GM06990 (cell line): ENCODE data around the gene PIEZO1.

Source experiments
- DNase-seq: peaks from one replicate; pipeline ENCODE4 v3.0.0-alpha.2; 2011; ENCODE audit not compliant: insufficient read length; ENCODE audit errors: extremely low read depth
- H3K27me3 ChIP-seq: replicated peaks from 2 replicates; pipeline ENCODE4 v1.6.0; 2011; ENCODE audit warnings: low read length; ENCODE audit not compliant: control insufficient read depth, insufficient read depth
- H3K36me3 ChIP-seq: 2 replicates; pipeline ENCODE4 v1.5.1; 2011; ENCODE audit warnings: low read length; ENCODE audit not compliant: control insufficient read depth, insufficient read depth
- H3K4me3 ChIP-seq: replicated peaks from 2 replicates; pipeline ENCODE4 v1.5.1; 2011; ENCODE audit warnings: low read depth, mild to moderate bottlenecking, control low read depth, low read length
- TF ChIP-seq, protein P1 (sequence below): IDR thresholded peaks from 2 replicates; pipeline ENCODE4 v1.5.1; 2011; ENCODE audit warnings: low read length, control low read depth, mild to moderate bottlenecking, inconsistent platforms; ENCODE audit not compliant: insufficient read depth, poor library complexity, severe bottlenecking

The PIEZO1 gene

DNA sequence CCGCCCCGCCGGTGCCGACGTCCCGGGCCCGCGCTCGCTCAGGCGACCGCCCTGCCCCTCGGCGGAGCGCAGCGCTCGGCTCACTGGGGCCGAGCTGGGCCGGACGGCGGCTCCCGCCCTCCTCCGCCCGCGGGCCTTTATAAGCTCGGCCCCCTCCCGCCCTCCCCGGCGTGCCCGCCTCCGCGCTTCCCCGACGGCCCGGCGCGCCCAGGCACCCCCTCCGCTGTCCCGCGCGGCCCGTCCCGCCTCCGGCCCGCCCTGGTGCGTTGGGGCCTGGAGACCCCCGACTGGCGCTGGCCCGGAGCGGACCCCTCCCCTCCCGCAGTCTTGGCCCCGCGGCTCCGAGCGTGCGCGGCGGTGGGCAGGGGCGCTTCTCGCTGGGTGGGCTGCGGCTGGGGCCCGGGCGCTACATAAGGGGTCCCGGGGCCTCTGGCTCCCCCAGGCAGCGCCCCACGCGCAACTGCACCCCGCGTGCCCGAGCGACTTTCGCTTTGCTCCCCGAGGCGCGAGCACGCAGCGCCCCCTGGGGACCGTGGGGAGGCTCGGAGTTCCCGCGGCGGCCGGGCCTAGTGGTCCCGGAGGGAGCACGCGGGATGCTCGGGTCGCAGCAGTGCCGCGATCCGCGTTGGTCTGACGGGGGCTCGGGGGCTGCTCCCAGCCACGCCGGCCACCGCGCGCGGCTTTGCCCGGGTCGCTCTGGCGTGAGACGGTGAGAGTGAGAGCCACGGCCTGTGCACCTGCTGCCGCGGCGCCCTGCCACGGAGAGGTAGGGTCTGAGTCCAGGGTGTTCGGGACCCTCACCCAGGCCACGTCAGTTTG is at the start of gene PIEZO1:
TSS of gene PIEZO1 (minus strand) at position 115 of the 819 bp plus-strand sequence. CDS start 256 bp downstream, outside the sequence.
- TF ChIP-seq, protein P1, sequence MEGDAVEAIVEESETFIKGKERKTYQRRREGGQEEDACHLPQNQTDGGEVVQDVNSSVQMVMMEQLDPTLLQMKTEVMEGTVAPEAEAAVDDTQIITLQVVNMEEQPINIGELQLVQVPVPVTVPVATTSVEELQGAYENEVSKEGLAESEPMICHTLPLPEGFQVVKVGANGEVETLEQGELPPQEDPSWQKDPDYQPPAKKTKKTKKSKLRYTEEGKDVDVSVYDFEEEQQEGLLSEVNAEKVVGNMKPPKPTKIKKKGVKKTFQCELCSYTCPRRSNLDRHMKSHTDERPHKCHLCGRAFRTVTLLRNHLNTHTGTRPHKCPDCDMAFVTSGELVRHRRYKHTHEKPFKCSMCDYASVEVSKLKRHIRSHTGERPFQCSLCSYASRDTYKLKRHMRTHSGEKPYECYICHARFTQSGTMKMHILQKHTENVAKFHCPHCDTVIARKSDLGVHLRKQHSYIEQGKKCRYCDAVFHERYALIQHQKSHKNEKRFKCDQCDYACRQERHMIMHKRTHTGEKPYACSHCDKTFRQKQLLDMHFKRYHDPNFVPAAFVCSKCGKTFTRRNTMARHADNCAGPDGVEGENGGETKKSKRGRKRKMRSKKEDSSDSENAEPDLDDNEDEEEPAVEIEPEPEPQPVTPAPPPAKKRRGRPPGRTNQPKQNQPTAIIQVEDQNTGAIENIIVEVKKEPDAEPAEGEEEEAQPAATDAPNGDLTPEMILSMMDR: peak; percentile 75
- DNase-seq: peak; percentile 81
- Histone ChIP-seq H3K4me3 (peak within 1 kb of the TSS; percentile 72), H3K27me3 (no peaks in the 10 kb centered on the region), H3K36me3 (no peaks in the 10 kb centered on the region)

DNA sequence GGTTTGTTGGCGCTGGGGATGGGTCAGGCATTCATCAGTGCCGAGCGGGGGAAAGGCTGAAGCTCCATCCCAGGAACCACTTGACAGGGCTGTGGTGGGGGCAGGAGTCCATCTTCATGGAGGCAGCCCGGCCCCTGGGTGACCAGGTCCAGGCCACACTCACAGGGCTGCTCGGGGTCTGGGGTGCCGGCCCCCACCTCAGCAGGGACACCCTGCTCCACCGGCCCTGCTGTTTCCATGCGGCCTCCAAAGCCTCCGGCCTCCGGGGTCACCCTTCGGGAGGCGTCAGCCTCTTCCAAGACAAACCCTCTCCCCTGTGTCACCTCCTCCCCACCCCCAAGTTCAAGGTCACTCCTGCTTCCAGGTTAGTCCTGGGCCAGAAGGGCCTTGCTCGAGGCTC is 49.6 kb upstream of the PIEZO1 start:
- TF ChIP-seq, protein P1: no peak
- Histone ChIP-seq H3K27me3 (no peaks in the 10 kb centered on the region), H3K36me3 (no peaks in the 10 kb centered on the region; the same call in none of the 2 replicates), H3K4me3 (no peak overlapping the region)
- DNase-seq: no peak

GRCh38 chr16:88833086-88833485 is 48.1 kb upstream of the PIEZO1 start:
- no peak for DNase-seq
- Histone ChIP-seq H3K27me3 (no peaks in the 10 kb centered on the region), H3K36me3 (no peaks in the 10 kb centered on the region; the same call in 1 of the 2 replicates), H3K4me3 (no peak overlapping the region)
- TF ChIP-seq, protein P1: no peak

GRCh38 chr16:88831838-88832237 is 46.8 kb upstream of the PIEZO1 start:
- TF ChIP-seq, protein P1: no peak
- Histone ChIP-seq H3K36me3 (no peaks in the 10 kb centered on the region), H3K4me3 (no peak overlapping the region), H3K27me3 (no peaks in the 10 kb centered on the region)
- DNase-seq: no peak

- Histone ChIP-seq H3K36me3 (no peaks in the 10 kb centered on the region), H3K27me3 (no peaks in the 10 kb centered on the region), H3K4me3 (no peak overlapping the region)
- no peak for DNase-seq
- TF ChIP-seq, protein P1: no peak
Observed at GRCh38 chr16:88830783-88831182, 45.8 kb upstream of the PIEZO1 start.
